Stimulated activated CD4-positive, alpha-beta T cell treated with anti-CD3 and anti-CD28 coated beads, Interleukin-2, amount 100 ng/mL, for 24 hours (primary cell): ENCODE measurements around the gene TENM4.

Experiments
- DNase-seq, 2 donors: peaks; one replicate each; pipeline ENCODE4 v3.0.0-alpha.2; 2020

Gene TENM4

GRCh38 chr11:79417069-79417920 is 23.5 kb downstream of the TENM4 start:
- no peak for DNase-seq

- DNase-seq, result no peak
These were observed 24.9 kb downstream of the TENM4 start for GRCh38 chr11:79415912-79416311.

- no peak for DNase-seq
These were observed 25.4 kb downstream of the TENM4 start for GRCh38 chr11:79415411-79415810.

- no peak for DNase-seq
These were observed 26.0 kb downstream of the TENM4 start for GRCh38 chr11:79414644-79415317.

- DNase-seq, result no peak
These were observed 26.8 kb downstream of the TENM4 start for GRCh38 chr11:79414041-79414440.

- DNase-seq, result no peak
These were observed 27.6 kb downstream of the TENM4 start for GRCh38 chr11:79413268-79413667.

- DNase-seq, result no peak
These were observed 28.1 kb downstream of the TENM4 start for GRCh38 chr11:79412761-79413160.

GRCh38 chr11:79409330-79409729 is 31.5 kb downstream of the TENM4 start:
- no peak for DNase-seq

- no peak for DNase-seq
These were observed 34.5 kb downstream of the TENM4 start for GRCh38 chr11:79406376-79406775.

- DNase-seq, result no peak
These were observed 36.0 kb downstream of the TENM4 start for GRCh38 chr11:79404806-79405205.

- DNase-seq, result no peak
These were observed 36.5 kb downstream of the TENM4 start for GRCh38 chr11:79404325-79404724.

- no peak for DNase-seq
These were observed 37.0 kb downstream of the TENM4 start for GRCh38 chr11:79403839-79404238.

GRCh38 chr11:79402912-79403311 is 37.9 kb downstream of the TENM4 start:
- no peak for DNase-seq

- DNase-seq, result peak in 1 of 2 donors; percentile 19
These were observed 40.0 kb downstream of the TENM4 start for GRCh38 chr11:79400717-79401330.

GRCh38 chr11:79400206-79400605 is 40.6 kb downstream of the TENM4 start:
- no peak for DNase-seq

- no peak for DNase-seq
These were observed 43.6 kb downstream of the TENM4 start for GRCh38 chr11:79397252-79397651.

GRCh38 chr11:79396674-79397073 is 44.2 kb downstream of the TENM4 start:
- DNase-seq, result no peak

GRCh38 chr11:79396001-79396400 is 44.8 kb downstream of the TENM4 start:
- no peak for DNase-seq

GRCh38 chr11:79393362-79394043 is 47.3 kb downstream of the TENM4 start:
- no peak for DNase-seq

GRCh38 chr11:79392161-79392560 is 48.7 kb downstream of the TENM4 start:
- no peak for DNase-seq

GRCh38 chr11:79390923-79391322 is 49.9 kb downstream of the TENM4 start:
- no peak for DNase-seq

- no peak for DNase-seq
These were observed 50.4 kb downstream of the TENM4 start for GRCh38 chr11:79390477-79390876.

- DNase-seq, result no peak
These were observed 52.6 kb downstream of the TENM4 start for GRCh38 chr11:79388201-79388600.
